Hippocampal formation (tissue), 2 donors: Measurements from ENCODE around the gene LRRC4.

Experiments used
- DNase-seq, 2 donors: peaks; one replicate each; lab custom pipeline; 2025; lab: John Stamatoyannopoulos, UW

Gene LRRC4

DNA sequence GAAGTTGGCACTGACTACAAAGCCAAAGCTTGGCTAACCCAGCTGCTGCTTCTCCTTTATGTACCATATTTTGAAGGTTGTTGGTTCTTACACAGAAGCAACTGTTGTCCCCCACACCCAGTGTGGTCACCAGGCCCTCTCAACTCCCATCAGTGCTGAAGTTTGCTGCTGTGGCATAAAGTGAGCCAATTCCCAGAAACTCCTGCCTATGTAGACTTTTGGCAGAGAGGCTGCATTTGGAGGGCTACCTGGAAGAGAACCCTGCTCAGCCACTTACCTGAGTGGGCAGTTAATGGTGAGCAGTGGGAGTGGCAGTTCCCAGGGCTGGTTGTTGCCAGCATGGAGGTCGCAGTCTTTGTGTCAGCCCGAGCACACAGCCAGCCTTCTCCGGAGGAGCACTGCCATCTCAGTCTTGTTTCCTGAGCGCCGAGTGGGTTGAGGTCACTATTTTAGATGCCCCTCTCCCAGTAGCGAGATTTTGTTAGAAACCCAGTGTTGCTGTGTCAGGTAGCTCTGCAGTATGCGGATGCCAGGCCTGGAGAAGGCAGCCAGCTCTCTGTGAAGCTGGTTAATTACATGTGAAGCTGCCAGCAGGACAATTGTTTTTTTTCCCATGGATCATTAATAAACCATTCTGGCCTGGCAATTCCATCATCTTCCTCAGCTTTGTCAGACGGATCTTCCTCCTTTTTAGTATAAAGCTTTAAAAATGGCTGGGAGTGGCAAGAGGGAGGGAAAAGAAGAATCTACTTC, 24.5 kb downstream of the LRRC4 start:
- no peak for DNase-seq

DNA sequence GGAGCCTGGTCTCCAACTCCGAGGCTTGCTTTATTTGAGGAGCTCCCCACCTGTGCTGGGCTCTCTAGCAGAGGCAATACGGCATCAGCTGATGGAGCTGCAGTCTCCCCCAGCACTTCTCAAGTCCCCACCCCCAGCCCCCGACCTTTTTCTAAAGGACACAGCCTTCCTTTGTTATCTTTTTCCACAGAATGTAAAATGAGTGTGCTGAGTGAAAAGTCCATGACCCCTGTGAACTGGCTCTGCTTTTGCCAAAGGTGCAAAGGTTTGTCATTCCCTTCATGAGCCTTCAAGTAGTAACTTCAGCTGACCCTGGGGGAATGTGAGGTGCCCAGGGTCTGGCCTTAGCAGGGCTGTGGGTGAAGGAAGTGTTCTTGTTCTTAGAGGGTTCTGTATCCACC, 25.5 kb downstream of the LRRC4 start:
- no peak for DNase-seq

DNA sequence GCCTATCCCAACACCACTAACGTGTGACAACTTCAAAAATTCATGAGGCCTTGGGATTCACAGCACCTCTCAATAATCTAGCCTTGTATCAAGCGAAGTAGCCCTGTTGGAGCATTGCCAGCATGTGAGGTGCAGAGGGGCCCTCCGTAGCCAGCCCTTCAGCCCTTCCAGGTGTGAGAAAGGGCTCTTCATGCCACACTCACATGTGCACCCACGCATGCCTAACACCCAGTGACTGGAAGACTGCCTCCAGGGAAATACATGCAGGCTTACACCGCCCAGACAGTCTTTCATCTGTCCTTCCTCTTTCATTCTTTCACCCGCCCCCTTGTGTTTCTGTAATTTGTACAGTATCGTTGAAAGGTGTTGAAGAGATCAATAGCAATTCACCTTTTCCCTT, 26.1 kb downstream of the LRRC4 start:
- DNase-seq: no peak

DNA sequence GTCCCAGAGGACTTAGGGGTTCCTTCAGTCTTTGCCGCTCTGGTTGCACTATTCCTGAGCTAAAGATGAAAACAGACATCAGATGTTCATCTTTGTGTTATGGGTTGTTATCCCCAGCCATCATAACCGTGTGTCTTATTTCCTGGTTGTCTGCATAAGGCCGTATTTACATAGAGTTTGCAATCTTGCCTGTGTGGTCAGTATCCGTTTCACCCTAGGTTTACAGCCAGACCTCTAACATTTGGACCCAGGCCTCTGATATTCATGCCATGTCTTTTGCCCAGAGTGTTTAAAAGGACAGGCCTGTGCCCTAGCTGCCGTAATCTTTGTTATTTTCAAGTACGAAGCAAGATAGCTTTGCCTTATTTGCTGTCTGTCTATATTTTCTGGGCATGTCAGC, 26.6 kb downstream of the LRRC4 start:
- DNase-seq: no peak

DNA sequence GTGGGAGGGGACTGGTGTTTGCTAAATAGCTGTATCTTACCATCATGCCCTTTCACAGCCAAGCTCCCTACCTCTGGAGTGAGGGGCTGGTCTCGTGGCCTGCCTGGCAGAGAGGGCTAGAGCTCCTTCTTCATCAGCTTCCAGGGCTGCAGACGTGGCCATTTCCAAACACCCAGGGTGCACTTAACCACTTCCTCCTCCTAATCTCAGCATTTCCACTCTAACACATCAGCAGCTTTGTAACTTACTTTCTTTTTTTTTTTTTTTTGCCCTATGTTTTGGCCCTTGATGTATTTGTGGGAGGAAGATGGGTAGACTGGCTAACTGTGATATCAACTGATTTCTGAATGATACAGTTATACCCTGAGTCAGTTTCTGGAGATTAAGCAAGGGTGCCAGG, 27.4 kb downstream of the LRRC4 start:
- no peak for DNase-seq

DNA sequence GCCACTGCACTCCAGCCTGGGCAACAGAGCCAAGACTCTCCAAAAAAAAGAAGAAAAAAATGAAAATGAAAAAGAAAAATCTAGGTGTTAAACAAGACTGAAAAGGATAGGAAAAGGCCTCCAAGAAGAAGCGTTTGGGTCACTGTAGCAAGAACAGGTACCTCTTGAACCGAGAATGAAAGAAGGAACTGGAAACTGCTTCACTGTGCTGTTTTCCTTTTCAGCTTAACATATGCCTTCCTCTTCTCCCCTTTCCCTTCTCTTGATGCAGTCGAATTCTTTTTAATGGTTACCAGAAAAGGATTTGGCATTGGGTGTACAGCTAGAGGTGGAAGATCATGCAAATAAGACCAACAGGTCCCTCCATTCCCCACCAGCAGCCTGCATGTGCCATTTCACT, 28.1 kb downstream of the LRRC4 start:
- no peak for DNase-seq

DNA sequence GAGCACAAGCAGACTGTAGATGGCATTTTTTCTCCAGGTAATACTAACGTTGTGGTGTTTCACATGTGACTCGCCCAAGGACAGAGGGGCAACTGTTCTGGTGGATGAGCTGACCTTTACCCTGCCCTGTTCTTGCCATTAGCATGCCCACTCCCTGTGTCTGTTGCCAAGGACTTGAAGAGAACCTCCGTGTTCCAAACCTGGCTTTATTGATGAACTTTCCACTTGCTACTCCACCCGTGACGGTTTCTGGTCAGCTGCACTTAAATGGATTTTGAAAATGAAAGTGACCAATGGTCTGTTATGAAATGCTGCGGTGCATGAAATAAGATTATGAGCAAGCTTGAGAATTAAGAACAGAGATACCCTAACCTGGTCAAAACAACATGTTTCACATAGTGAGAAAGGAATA, 30.4 kb downstream of the LRRC4 start:
- DNase-seq: no peak

DNA sequence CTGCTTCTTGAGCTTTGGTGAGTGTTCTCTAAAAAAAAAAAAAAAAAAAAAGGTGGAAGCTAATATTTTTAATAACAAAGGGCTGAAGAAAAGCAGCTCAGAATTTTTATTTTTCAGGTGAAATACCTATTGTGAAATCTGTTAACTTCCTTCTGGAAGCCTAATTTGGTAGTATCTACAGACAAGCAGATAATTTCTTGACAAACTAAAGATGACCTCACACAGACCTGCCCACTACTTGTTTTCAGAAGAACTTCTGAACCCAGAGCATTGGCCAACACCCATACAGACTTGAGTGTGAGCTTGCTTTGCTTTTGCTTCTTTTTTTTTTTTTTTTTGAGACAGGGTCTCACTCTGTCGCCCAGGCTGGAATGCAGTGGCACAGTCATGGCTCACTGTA, 31.2 kb downstream of the LRRC4 start:
- no peak for DNase-seq

DNA sequence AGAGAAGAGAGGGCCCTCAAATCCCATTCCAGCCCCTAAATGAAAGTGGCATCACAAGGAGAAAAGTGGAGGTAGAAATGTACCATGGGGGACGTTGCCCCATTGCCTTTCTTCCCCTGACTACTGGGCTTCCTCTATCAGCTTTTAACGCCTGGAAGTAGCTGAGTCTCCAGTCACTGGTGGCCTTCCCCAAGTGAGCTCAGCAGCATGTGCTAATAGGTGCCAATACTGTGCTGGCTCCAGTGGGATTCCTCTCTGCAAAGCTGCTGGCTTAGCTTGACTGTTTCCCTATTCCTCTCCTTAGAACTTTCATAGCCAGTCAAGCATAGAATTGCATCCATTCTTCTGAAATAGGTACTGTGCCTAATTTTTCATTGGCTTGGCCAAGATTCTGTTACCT, 32.6 kb downstream of the LRRC4 start:
- DNase-seq: no peak

DNA sequence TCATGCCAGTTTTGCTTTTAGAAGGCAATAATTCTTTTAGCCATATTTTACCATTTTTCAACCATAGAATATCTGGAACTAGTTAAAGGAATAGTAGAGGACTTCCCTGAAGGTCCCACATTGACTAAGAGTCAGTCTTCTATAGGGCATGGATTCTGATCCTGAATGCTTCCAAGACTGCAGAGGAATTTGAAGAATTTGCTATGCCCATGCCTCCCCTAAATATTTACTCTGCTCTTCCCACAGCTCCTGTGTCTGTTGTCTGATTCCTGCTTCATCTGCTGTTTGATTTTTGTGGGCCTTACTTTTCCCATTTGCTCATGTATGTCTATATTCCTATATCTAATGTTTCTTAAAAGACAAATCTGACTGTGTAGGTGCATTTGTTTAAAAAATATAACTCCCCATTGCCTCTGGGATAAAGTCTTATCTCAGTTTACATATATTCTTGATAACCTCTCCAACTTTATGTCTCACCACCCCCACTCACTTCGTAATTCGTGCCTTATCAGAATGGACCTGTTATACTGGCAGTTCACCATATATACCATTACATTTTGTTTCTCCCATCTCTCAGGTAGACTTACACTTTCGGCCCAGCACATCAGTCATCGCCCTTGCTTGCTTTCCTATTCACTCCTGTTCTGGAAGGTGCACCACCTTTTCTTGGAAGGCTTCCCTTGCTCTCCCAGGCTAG, 33.9 kb downstream of the LRRC4 start:
- no peak for DNase-seq

DNA sequence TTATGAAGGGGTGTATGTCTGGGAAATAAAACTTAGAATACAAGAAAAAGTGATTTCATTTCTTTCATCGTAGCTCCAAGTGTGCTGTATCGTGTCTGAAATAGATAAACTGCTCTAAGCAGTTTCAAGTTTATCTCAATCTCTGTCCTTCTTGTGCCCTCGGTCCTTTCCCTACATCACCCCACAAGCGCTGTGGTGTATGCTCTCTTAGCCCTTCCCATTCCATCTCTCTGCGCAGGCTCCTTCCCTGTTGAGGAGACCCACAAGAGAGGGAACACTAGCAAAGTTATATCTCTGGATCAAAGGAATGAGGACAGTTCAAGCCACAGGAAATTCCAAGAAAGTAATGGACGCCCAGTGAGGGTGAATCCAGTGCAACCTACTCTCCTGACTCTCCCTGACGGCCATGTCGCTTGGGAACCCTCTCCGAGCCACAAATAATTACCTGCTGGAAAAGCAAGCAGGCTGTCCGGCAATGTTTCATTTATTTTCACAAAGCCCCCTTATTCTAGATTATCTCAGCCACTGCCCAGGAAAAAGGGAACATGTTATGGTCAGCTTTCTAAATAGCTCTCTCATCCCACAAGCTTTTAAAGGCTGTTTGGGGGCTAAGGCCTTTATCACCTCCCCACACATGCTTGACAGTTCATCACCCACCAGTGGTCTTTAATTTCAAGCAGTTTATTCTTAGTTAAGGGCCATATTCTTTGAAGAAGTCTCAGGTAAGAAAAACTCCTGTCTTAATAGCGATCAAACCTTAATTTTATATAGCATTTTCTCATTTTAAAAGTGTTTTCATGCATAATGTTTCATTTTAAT, 34.8 kb downstream of the LRRC4 start:
- no peak for DNase-seq

DNA sequence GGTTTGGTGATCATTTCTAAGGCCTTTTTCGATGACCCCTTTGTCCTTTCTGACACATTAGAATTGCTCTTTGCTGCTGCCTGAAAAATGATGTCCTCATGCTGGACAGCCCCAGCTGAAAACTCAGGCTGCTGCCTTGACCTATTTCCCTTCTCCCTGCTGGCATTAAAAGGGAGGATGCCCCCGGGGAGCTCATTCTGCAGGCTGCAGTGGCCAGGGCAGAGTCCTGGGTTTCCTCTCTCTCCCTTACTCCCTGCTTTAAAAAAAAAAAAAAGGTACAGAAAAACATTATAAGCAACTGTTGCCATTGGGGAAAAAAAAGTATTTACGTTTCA, 35.4 kb downstream of the LRRC4 start:
- DNase-seq: no peak

DNA sequence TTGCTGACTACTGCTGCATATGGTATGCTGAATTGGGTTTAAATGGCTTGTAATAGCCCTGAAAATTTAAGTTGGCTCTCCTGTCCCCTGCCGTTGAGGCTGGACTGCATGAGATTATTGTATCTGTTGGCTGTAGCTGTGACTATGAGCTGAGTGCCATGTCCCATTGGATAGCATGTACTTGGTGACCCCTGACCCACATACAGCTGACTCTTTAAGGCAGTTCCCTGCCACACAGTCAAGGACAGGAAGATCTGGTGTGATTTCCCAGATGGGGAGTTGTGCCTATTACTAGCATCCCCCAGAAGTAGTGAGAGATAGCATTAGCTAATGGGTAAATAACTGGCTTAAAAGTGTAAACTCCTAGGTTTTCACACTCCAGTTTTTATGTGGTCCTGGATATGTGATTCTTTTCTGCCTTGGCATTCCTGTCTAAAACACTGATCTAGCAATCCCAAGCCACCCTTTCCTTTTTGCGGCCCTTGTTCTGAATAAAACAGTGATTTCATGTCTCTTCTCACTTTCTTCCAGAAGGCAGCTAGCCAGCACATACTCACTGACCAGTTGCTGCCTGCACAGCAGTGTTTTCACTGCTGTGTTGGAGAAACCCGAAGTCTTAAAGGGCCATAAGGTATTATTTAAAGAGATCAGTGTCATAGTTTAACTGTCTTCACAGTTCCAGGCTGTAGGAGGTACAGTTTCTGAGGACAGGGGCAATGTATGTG, 35.9 kb downstream of the LRRC4 start:
- DNase-seq: no peak

DNA sequence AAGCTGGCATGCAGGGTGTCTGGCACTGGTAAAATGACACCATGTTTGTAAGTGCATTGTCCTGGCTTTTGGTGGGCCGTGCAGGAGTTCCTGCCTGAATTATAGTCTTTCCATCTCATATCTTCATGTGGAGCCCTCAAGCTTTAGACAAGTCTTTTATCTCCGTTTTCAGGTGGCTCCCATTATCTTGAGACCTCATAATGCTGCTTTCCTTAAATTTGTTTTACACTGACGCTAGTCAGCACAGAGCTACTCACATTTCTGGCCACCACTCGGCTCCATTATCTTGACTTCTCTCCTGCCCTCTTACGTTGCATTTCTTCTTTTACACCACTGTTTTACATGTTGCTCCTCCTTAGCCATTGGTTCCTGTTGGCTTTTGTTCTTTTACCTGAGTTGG, 37.2 kb downstream of the LRRC4 start:
- DNase-seq: no peak

DNA sequence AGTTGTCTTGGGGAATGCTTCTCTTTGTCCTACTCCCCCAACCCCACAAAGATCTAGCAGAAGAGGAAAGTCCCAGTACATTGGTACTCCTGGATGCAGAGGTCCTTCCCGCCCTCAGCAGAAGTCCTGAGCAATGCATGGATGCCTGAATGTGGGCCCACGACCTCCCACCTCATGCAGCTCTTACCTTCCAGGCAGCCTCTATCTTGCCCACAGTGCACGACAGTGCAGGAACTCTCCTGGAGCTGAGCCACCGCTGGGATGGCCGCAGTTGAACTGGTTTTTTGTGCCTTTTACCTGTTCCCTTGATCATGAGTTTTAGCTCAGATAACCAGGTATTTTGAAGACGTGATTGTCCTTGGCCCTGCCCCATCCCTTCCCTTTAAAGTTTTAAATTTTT, 37.9 kb downstream of the LRRC4 start:
- no peak for DNase-seq

DNA sequence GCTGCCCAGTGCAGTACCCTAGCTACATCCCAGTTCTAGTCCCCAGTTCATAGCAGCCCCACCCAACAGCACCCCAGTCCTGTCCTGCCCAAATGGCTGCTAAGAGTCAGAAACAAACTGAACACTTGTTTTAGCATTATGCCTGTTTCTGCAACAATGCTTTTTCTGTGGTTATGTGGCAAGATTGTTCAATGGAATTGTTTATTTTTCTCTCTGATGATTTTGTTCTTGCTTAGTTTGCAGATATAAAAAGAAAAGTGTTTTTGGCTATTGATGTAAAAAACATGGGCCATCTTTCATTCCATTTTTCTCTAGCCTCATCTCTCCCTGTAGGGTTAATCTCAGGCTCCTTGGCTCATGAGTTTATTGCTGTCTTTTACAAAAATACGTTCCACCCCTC, 42.5 kb downstream of the LRRC4 start:
- no peak for DNase-seq

DNA sequence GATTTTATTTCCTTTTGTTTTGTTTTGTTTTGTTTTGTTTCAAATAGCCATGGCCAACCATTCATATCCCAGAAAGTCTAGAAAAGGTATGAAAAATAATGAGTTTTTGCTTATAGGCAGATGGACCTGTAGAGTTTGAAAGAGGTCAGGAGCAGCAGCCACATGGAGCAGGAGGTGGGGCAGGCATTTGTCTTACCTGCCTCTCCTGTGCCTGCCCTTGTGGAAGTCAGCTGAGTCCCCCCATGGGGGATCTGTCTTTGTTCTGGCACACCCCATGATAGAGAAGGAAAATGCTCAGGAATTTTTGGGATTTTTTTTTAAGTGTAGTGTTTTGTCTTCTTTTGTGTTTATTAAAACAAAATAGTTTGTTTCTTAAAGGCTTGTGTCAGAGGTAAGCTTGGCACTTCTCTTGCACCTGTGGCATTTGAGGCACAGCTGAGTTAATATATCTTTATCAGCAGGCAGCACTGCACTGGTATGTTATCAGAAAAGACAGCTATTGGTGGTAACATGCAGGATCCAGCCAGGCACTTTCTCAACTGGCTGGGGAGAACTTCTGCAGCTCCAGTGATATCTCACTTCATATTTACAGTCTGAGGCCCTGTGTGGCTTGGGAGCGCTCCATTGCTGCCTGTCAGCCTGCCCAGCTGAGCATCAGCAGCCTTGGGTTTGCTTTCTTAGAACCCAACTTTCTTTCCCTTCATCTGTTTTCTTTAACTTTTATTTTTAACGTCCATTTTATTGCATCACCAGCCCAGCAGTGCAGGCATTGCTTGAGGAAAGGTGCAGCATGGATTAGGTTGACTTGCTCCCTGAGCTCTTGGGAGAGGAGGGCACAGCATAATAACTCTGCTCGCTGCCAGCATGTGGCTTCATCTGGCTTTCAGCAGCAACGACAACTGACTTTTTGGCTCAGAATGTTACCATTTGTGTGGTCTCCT, 44.4 kb downstream of the LRRC4 start:
- DNase-seq: no peak

DNA sequence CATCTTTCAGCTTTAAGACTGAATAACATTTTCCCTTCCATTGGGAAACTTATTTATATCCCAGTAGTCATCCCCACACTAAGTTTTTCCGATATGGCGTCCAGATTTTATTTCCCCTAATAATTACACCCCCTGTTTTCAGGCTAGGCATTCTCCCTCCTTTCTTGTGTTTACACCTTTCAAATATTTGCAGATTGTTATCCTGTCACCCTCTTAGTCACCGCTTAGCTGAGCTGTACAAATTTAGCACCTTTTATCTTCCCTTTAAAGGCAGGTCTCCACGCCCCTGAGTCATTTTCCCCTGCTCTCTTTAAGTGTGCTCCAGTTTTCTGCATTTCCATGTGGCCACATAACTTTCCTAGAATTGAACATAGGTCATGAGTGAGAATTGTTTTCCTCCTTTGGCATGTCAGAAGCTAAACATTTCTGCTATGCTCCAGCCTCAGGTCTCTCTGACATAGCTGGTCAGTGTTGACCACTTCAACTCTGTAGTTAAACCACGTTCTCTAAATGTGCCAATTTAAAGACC, 47.4 kb downstream of the LRRC4 start:
- DNase-seq: no peak

DNA sequence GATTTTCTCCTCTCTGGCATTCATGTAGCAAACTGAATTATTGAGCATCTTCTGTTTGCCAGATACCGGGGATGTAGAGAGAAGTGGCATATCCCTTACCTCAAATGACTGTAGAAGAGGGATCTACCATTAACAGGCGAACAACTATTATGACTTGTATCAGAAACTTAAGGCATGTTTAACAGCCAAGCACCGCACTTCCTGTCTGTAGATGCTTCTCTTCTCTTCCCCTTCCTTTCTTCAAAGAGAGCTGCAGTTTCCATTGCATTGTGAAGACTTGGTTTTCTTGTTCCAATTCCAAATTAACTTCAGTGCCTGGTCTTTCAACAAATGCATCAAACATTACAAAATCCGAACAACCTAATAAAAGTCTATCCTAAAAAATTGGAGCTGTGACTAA, 49.3 kb downstream of the LRRC4 start:
- DNase-seq: no peak

DNA sequence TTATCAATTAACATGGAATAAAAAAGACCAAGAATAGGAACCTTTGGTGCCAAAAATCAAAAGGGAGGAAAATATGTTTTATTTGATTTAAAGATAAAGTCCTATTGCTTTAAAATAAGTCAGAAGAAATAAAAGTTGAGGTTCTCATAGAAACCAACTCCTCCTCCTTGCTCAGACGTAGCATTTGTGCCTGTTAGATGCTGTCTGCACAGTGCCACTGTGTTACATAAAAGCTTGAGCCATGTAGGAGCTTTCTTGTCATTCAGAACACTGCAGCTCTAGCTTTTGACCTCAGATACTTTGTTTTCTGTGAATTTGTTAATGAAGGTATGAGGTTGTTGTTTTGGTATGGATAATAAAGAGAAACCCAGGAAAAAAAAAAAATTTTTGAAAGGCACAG, 50.3 kb downstream of the LRRC4 start:
- DNase-seq: no peak

DNA sequence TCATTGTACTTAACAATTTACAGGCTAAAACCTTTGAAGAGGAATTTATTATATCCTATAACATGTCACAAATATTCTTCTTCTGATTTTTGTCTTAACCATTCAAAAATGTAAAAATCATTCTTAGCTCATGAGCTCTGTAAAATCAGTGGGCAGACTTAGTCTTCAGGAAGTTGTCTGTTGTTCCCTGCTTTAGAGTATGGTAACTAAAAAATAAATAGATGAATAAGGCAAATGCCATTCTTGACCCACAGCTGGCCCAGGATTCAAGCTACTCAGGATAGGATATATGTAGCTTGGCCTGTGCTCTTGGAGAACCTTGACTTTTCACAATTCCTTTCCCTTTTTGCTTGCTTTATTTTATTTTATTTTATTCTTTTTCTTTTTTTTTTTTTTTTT, 51.5 kb downstream of the LRRC4 start:
- DNase-seq: no peak
